Adrenal gland (tissue), 12 donors: ENCODE measurements around the gene COL4A1. TPM values are rescaled to one million over a fixed set of nuclear protein-coding genes. Genes with fewer than 3 reads are reported as not detected.

Source experiments
- DNase-seq, 7 donors: peaks; one replicate each; pipeline ENCODE4 v3.0.0-alpha.2; 2019 to 2020
- H3K27ac ChIP-seq, 5 donors: fragments of 200-600 bp; sonication (generic) in 4 of 5; 1 replicate in 3 of 5; 2 replicates in 2 of 5; pipeline versions ENCODE4 v1.5.1 to v1.8.0; 2016 to 2020; ENCODE audit warnings: mild to moderate bottlenecking in 1 of 5
- H3K27me3 ChIP-seq: fragments of 200-600 bp; 2 replicates; pipeline ENCODE4 v1.8.0; 2021
- H3K36me3 ChIP-seq, 2 donors: fragments of 200-600 bp; replicated peaks in 1 of 2; 1 replicate in 1 of 2; 2 replicates in 1 of 2; pipeline versions ENCODE4 v1.5.1 to v1.8.0; 2018 to 2022
- H3K4me1 ChIP-seq, 2 donors: fragments of 200-600 bp; replicated peaks in 1 of 2; 1 replicate in 1 of 2; 2 replicates in 1 of 2; pipeline versions ENCODE4 v1.5.1 to v1.8.0; 2018 to 2021
- H3K4me3 ChIP-seq, 4 donors: fragments of 200-600 bp; sonication (generic) in 3 of 4; one replicate each; pipeline ENCODE4 v1.5.1; 2016 to 2018
- H3K9me3 ChIP-seq, 3 donors: fragments of 200-600 bp; sonication (generic) in 1 of 3; replicated peaks in 1 of 3; 1 replicate in 2 of 3; 2 replicates in 1 of 3; pipeline versions ENCODE4 v1.5.1 to v1.8.0; 2016 to 2021
- CTCF ChIP-seq, 6 experiments: fragments of 450-650 bp in 4 of 6; fragments of 200-600 bp in 2 of 6; sonication (generic) in 1 of 6; IDR thresholded peaks; 1 replicate in 5 of 6; 2 replicates in 1 of 6; pipeline versions ENCODE4 v1.5.1 to v1.8.0; 2016 to 2021; ENCODE audit warnings: antibody characterized with exemption in 6 of 6, mild to moderate bottlenecking in 2 of 6, moderate library complexity in 1 of 6
- POLR2A ChIP-seq, 2 donors: fragments of 450-650 bp; IDR thresholded peaks; one replicate each; pipeline ENCODE4 v1.6.1; 2017; ENCODE audit warnings: antibody characterized with exemption in 2 of 2, mild to moderate bottlenecking in 2 of 2, moderate library complexity in 1 of 2
- WGBS, 4 donors: extraction: QIAGEN DNeasy Blood & Tissue Kit in 2 of 4; methylation state at CpG; one replicate each; pipeline versions ENCODE4 v1.1.5 to v1.1.7; 2013 to 2017; 5-methylcytosine and 5-hydroxymethylcytosine counted together
- intact Hi-C, 2 donors: fragments of 100-400 bp; cut with DNase I; formaldehyde crosslinking; loops; one replicate each; pipeline versions ENCODE4 v1.14.1 to v1.15.0; 2022 to 2023
- polyA plus RNA-seq, 3 donors: library from polyadenylated mRNA; stranded (reverse); fragments of 200-250 nt in 2 of 3; fragments of 350-450 nt in 1 of 3; fragmentation: Illumina TruSeq in 1 of 3; extraction: RNeasy Lipid Tissue Mini Kit (QIAGEN cat#74804) in 1 of 3; gene quantifications; one replicate each; pipeline ENCODE4 v1.2.3, GENCODE V29; 2013 to 2014
- total RNA-seq, 9 donors: library from RNA; depleted of rRNA in 4 of 9; stranded (reverse); fragments of >200 nt in 4 of 9; fragments of 120-200 nt in 1 of 9; fragmentation: NEBNext Ultra II Directional in 1 of 9; extraction: Animal tissue kit (Norgen Biotek cat#: 25700) in 1 of 9; gene quantifications; one replicate each; pipeline versions ENCODE4 v1.1.0 to v1.2.4, GENCODE V29; 2013 to 2023
- donor health status: healthy with polysubstance abuse.
- donor health status: Bipolar disorder and iron deficiency.
- donor health status: DM: yes; HTN: yes; CAD: no.
- donor health status: DM: no; HTN: no; CAD: no.
- donor health status: DM: no; HTN: no; CAD: no.
- donor health status: DM: yes; HTN: yes; CAD: no.

Gene COL4A1
- total and polyA plus RNA-seq, 12 donors, result 62.4 to 364 (median 183) TPM

GRCh38 chr13:110327051-110327721, 20.2 kb upstream of the COL4A1 start:
- no peaks in the 10 kb centered on the region for H3K4me1 ChIP-seq

GRCh38 chr13:110326263-110326904, 19.4 kb upstream of the COL4A1 start:
- no peaks in the 10 kb centered on the region for H3K9me3 ChIP-seq
- DNase-seq, result no peak
- WGBS, 4 donors, result 77 to 89% (median 83%) methylated on average over 11 to 12 of the region's 12 CpGs
- TF ChIP-seq POLR2A (IDR thresholded peaks at IDR 0.05) (no peak), CTCF (IDR thresholded peaks at IDR 0.05) (no peak)
- no peaks in the 10 kb centered on the region for H3K4me1 ChIP-seq
- peak overlapping the region in 1 of 5 donors; percentile 32 for H3K27ac ChIP-seq
- no peaks in the 10 kb centered on the region for H3K36me3 ChIP-seq
- intact Hi-C loops, result no loop called here
- no peaks in the 10 kb centered on the region for H3K27me3 ChIP-seq
- no peak overlapping the region for H3K4me3 ChIP-seq

More at GRCh38 chr13:110327051-110327721, 20.2 kb upstream of the COL4A1 start:
- 66 to 77% (median 73%) methylated on average over 6 to 7 of the region's 7 CpGs for WGBS, 4 donors
- Histone ChIP-seq H3K36me3 (no peaks in the 10 kb centered on the region), H3K27me3 (no peaks in the 10 kb centered on the region), H3K9me3 (no peaks in the 10 kb centered on the region), H3K27ac (peak overlapping the region in 1 of 5 donors; percentile 3), H3K4me3 (no peak overlapping the region)
- DNase-seq, result no peak
- intact Hi-C loops, result no loop called here
- TF ChIP-seq CTCF (IDR thresholded peaks at IDR 0.05), result no peak

- no peaks in the 10 kb centered on the region for H3K27me3 ChIP-seq
- no peak for DNase-seq
- no peaks in the 10 kb centered on the region for H3K4me1 ChIP-seq
- intact Hi-C loops, result no loop called here
- no peaks in the 10 kb centered on the region for H3K9me3 ChIP-seq
- H3K27ac ChIP-seq, result no peak overlapping the region
- H3K4me3 ChIP-seq, result no peak overlapping the region
- TF ChIP-seq CTCF (IDR thresholded peaks at IDR 0.05), result no peak
- no peak for TF ChIP-seq POLR2A (IDR thresholded peaks at IDR 0.05)
- 78 to 90% (median 81%) methylated on average over 3 to 10 of the region's 10 CpGs for WGBS, 4 donors
- no peaks in the 10 kb centered on the region for H3K36me3 ChIP-seq
These were observed 17.2 kb upstream of the COL4A1 start for GRCh38 chr13:110324026-110324749.

- Histone ChIP-seq H3K27ac (no peak overlapping the region), H3K4me3 (no peak overlapping the region), H3K4me1 (no peaks in the 10 kb centered on the region), H3K9me3 (no peaks in the 10 kb centered on the region), H3K27me3 (no peaks in the 10 kb centered on the region), H3K36me3 (no peaks in the 10 kb centered on the region)
- intact Hi-C loops, result no loop called here
- no peak for DNase-seq
- TF ChIP-seq CTCF (IDR thresholded peaks at IDR 0.05) (no peak), POLR2A (IDR thresholded peaks at IDR 0.05) (no peak)
- 74 to 87% (median 78%) methylated on average over 7 to 8 of the region's 8 CpGs for WGBS, 4 donors
These were observed 16.4 kb upstream of the COL4A1 start for GRCh38 chr13:110323172-110323891.
